Endodermal cell (in vitro differentiated cells): ENCODE data around the gene PPM1A. TPM values are rescaled to one million over a fixed set of nuclear protein-coding genes. Genes with fewer than 3 reads are reported as not detected.

Experiments
- DNase-seq: peaks from one replicate; pipeline ENCODE4 v3.0.0-alpha.2; 2017
- H3K27ac ChIP-seq: 2 replicates; pipeline ENCODE4 v1.5.1; 2013; ENCODE audit warnings: mild to moderate bottlenecking, low read depth, low read length, moderate library complexity
- H3K27me3 ChIP-seq: 2 replicates; pipeline ENCODE4 v1.6.1; 2013; ENCODE audit warnings: mild to moderate bottlenecking, low read length, moderate library complexity; ENCODE audit not compliant: insufficient read depth, control insufficient read depth, poor library complexity, severe bottlenecking
- H3K36me3 ChIP-seq: 2 replicates; pipeline ENCODE4 v1.7.0; 2013; ENCODE audit warnings: mild to moderate bottlenecking, low read length, moderate library complexity; ENCODE audit not compliant: control insufficient read depth, insufficient read depth
- H3K4me1 ChIP-seq: one replicate; pipeline ENCODE4 v1.7.0; 2013; ENCODE audit warnings: low read length; ENCODE audit not compliant: control insufficient read depth, insufficient read depth
- H3K4me3 ChIP-seq: 2 replicates; pipeline ENCODE4 v1.5.1; 2013; ENCODE audit warnings: mild to moderate bottlenecking, low read length, moderate library complexity
- H3K9ac ChIP-seq: 2 replicates; pipeline ENCODE4 v1.6.1; 2013; ENCODE audit warnings: mild to moderate bottlenecking, low read length, moderate library complexity; ENCODE audit not compliant: poor library complexity, severe bottlenecking; ENCODE audit errors: extremely low read depth
- H3K9me3 ChIP-seq: 2 replicates; pipeline ENCODE4 v1.6.1; 2013; ENCODE audit warnings: mild to moderate bottlenecking, low read length, moderate library complexity; ENCODE audit not compliant: control insufficient read depth
- H3K27ac Mint-ChIP-seq: 2 replicates; pipeline ENCODE4 v1.8.0; 2020; ENCODE audit warnings: mixed read lengths
- H3K27me3 Mint-ChIP-seq: 2 replicates; pipeline ENCODE4 v1.8.0; 2021; ENCODE audit warnings: mild to moderate bottlenecking, mixed read lengths; ENCODE audit not compliant: insufficient read depth
- H3K36me3 Mint-ChIP-seq: 2 replicates; pipeline ENCODE4 v1.8.0; 2020; ENCODE audit warnings: low read depth, mixed read lengths
- H3K4me1 Mint-ChIP-seq: 2 replicates; pipeline ENCODE4 v1.8.0; 2020; ENCODE audit warnings: mixed read lengths
- H3K4me3 Mint-ChIP-seq: 2 replicates; pipeline ENCODE4 v1.8.0; 2020; ENCODE audit warnings: mild to moderate bottlenecking, moderate library complexity, mixed read lengths
- H3K9me3 Mint-ChIP-seq: 2 replicates; pipeline ENCODE4 v1.8.0; 2020; ENCODE audit warnings: mild to moderate bottlenecking, mixed read lengths
- WGBS, 2 experiments: methylation state at CpG; one replicate each; pipeline versions ENCODE4 v1.1.5 to v1.1.7; 2013; ENCODE audit warnings: missing lambda C conversion rate in 2 of 2, mixed read lengths in 1 of 2; ENCODE audit not compliant: insufficient coverage in 1 of 2, insufficient read length in 1 of 2; 5-methylcytosine and 5-hydroxymethylcytosine counted together
- total RNA-seq, 2 donors: library from RNA; stranded (reverse); fragmentation: NEBNext Ultra II Directional in 1 of 2; extraction: Animal tissue kit (Norgen Biotek cat#: 25700) in 1 of 2; gene quantifications; 2 replicates in 1 of 2; 3 replicates in 1 of 2; pipeline ENCODE4 v1.2.1, GENCODE V29; 2021
- TF ChIP-seq, protein P1 (sequence below): fragments of 200-600 bp; sonication (generic); conservative IDR thresholded peaks from 2 replicates; pipeline ENCODE4 v1.5.0; 2021; ENCODE audit warnings: antibody characterized with exemption, mild to moderate bottlenecking

Gene PPM1A
- total RNA-seq, 2 donors from 2014 or later: 38.9 to 42.9 TPM

GRCh38 chr14:60300019-60300418 is 51.0 kb downstream of the PPM1A start:
- H3K4me1 Mint-ChIP-seq: peaks cover 35% of the 10 kb centered on the region
- peaks cover 5% of the 10 kb centered on the region for H3K4me1 ChIP-seq
- no peak overlapping the region for H3K9ac ChIP-seq
- no peaks in the 10 kb centered on the region for H3K27me3 Mint-ChIP-seq
- H3K27ac Mint-ChIP-seq: no peak overlapping the region
- H3K27ac ChIP-seq: no peak overlapping the region
- DNase-seq: no peak
- H3K36me3 Mint-ChIP-seq: peaks cover 2% of the 10 kb centered on the region
- H3K4me3 ChIP-seq: no peak overlapping the region
- H3K36me3 ChIP-seq: peaks cover 9% of the 10 kb centered on the region
- no peaks in the 10 kb centered on the region for H3K9me3 Mint-ChIP-seq
- no peak overlapping the region for H3K4me3 Mint-ChIP-seq
- TF ChIP-seq, protein P1, sequence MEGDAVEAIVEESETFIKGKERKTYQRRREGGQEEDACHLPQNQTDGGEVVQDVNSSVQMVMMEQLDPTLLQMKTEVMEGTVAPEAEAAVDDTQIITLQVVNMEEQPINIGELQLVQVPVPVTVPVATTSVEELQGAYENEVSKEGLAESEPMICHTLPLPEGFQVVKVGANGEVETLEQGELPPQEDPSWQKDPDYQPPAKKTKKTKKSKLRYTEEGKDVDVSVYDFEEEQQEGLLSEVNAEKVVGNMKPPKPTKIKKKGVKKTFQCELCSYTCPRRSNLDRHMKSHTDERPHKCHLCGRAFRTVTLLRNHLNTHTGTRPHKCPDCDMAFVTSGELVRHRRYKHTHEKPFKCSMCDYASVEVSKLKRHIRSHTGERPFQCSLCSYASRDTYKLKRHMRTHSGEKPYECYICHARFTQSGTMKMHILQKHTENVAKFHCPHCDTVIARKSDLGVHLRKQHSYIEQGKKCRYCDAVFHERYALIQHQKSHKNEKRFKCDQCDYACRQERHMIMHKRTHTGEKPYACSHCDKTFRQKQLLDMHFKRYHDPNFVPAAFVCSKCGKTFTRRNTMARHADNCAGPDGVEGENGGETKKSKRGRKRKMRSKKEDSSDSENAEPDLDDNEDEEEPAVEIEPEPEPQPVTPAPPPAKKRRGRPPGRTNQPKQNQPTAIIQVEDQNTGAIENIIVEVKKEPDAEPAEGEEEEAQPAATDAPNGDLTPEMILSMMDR: no peak
- H3K9me3 ChIP-seq: no peaks in the 10 kb centered on the region
- H3K27me3 ChIP-seq: no peaks in the 10 kb centered on the region

DNA sequence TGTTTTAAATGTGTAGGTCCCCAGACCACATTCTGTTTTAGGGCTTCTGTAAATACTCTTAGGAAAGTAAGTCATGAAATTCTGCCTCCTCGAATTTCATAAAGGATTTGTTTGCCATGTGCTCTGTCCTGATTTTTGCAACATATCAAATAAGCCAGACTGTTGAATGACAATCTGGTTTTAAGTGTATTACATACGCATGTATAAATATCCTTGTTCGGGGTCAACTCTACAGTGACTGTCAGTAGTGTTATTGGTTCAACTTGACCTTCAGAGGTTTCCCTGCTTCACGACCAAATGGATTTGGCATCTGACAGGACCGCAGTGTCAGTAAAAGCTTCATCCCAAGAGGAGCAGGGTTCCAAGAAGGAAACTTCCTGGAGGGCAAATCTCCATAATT is 52.7 kb downstream of the PPM1A start:
- 87 to 94% methylated on average over 5 of the region's 5 CpGs for WGBS, 2 experiments
- H3K27ac ChIP-seq: no peak overlapping the region
- Mint-ChIP-seq H3K9me3 (peaks cover 2% of the 10 kb centered on the region), H3K36me3 (peaks cover 1% of the 10 kb centered on the region), H3K4me1 (peaks cover 35% of the 10 kb centered on the region), H3K27me3 (no peaks in the 10 kb centered on the region), H3K27ac (no peak overlapping the region), H3K4me3 (no peak overlapping the region)
- H3K36me3 ChIP-seq: peaks cover 3% of the 10 kb centered on the region
- H3K4me1 ChIP-seq: peaks cover 5% of the 10 kb centered on the region
- H3K27me3 ChIP-seq: no peaks in the 10 kb centered on the region
- no peak overlapping the region for H3K4me3 ChIP-seq
- peaks cover 6% of the 10 kb centered on the region for H3K9me3 ChIP-seq
- DNase-seq: no peak
- TF ChIP-seq, protein P1: no peak
- H3K9ac ChIP-seq: no peak overlapping the region

- Histone ChIP-seq H3K36me3 (peaks cover 2% of the 10 kb centered on the region), H3K9ac (no peak overlapping the region), H3K9me3 (peaks cover 6% of the 10 kb centered on the region), H3K27ac (no peak overlapping the region), H3K4me3 (no peak overlapping the region), H3K27me3 (no peaks in the 10 kb centered on the region), H3K4me1 (peaks cover 5% of the 10 kb centered on the region)
- no peak for DNase-seq
- WGBS, 2 experiments: 57 to 74% methylated on average over 1 of the region's 1 CpG
- no peak overlapping the region for H3K27ac Mint-ChIP-seq
- H3K27me3 Mint-ChIP-seq: no peaks in the 10 kb centered on the region
- TF ChIP-seq, protein P1: no peak
- peaks cover 2% of the 10 kb centered on the region for H3K9me3 Mint-ChIP-seq
- H3K4me3 Mint-ChIP-seq: no peak overlapping the region
- no peaks in the 10 kb centered on the region for H3K36me3 Mint-ChIP-seq
- peaks cover 35% of the 10 kb centered on the region for H3K4me1 Mint-ChIP-seq
Observed at GRCh38 chr14:60302663-60303062, 53.6 kb downstream of the PPM1A start.
